Measurements from ENCODE around the gene TNNT3.

Gene TNNT3

GRCh38 chr11:1967641-1968225 is 48.2 kb downstream of the TNNT3 start:
- no peak overlapping the region for H3K4me3 ChIP-seq (ENCODE audit: low read depth in 1 of 2, low read length in 2 of 2)
- no peaks in the 10 kb centered on the region for H3K79me2 ChIP-seq (ENCODE audit: insufficient read depth, low read length)
- TF ChIP-seq CTCF (IDR thresholded peaks at IDR 0.05; ENCODE audit: borderline replicate concordance, extremely low read depth, low read length, poor library complexity, severe bottlenecking) = no peak
- no peak for TF ChIP-seq EZH2 (IDR thresholded peaks at IDR 0.05; ENCODE audit: borderline replicate concordance, low read depth, low read length, severe bottlenecking)
- ATAC-seq (ENCODE audit: insufficient read depth, low read depth) (no peak), DNase-seq (no peak)
- H3K27ac ChIP-seq (ENCODE audit: low read length) = no peak overlapping the region
- H3K9ac ChIP-seq (ENCODE audit: low read depth, low read length) = no peak overlapping the region
- H3K4me1 ChIP-seq (ENCODE audit: insufficient read depth, low read length) = no peaks in the 10 kb centered on the region
- H4K20me1 ChIP-seq (ENCODE audit: insufficient read depth, low read length) = no peaks in the 10 kb centered on the region
- H3K36me3 ChIP-seq (ENCODE audit: insufficient read depth, low read length) = no peaks in the 10 kb centered on the region
- no peaks in the 10 kb centered on the region for H3K27me3 ChIP-seq (ENCODE audit: insufficient read depth, low read length, poor library complexity)
- no peaks in the 10 kb centered on the region for H3K9me3 ChIP-seq (ENCODE audit: insufficient read depth, low read length, severe bottlenecking)
- H2AFZ ChIP-seq (ENCODE audit: low read depth, low read length) = no peak overlapping the region
- H3K4me2 ChIP-seq (ENCODE audit: insufficient read depth, low read length) = no peak overlapping the region

GRCh38 chr11:1968454-1969002 is 49.0 kb downstream of the TNNT3 start:
- no peaks in the 10 kb centered on the region for H3K79me2 ChIP-seq (ENCODE audit: insufficient read depth, low read length)
- no peak overlapping the region for H3K4me2 ChIP-seq (ENCODE audit: insufficient read depth, low read length)
- no peaks in the 10 kb centered on the region for H3K27me3 ChIP-seq (ENCODE audit: insufficient read depth, low read length, poor library complexity)
- H3K9me3 ChIP-seq (ENCODE audit: insufficient read depth, low read length, severe bottlenecking) = no peaks in the 10 kb centered on the region
- no peak for ATAC-seq (ENCODE audit: insufficient read depth, low read depth)
- no peak overlapping the region for H3K27ac ChIP-seq (ENCODE audit: low read length)
- no peaks in the 10 kb centered on the region for H3K4me1 ChIP-seq (ENCODE audit: insufficient read depth, low read length)
- H4K20me1 ChIP-seq (ENCODE audit: insufficient read depth, low read length) = no peaks in the 10 kb centered on the region
- H3K9ac ChIP-seq (ENCODE audit: low read depth, low read length) = no peak overlapping the region
- H3K36me3 ChIP-seq (ENCODE audit: insufficient read depth, low read length) = no peaks in the 10 kb centered on the region
- TF ChIP-seq EZH2 (IDR thresholded peaks at IDR 0.05; ENCODE audit: borderline replicate concordance, low read depth, low read length, severe bottlenecking) (no peak), CTCF (IDR thresholded peaks at IDR 0.05; ENCODE audit: borderline replicate concordance, extremely low read depth, low read length, poor library complexity, severe bottlenecking) (no peak)
- H3K4me3 ChIP-seq (ENCODE audit: low read depth in 1 of 2, low read length in 2 of 2) = no peak overlapping the region
- H2AFZ ChIP-seq (ENCODE audit: low read depth, low read length) = no peak overlapping the region
- DNase-seq = no peak

- Histone ChIP-seq H3K27me3 (ENCODE audit: insufficient read depth, low read length, poor library complexity) (no peaks in the 10 kb centered on the region), H3K79me2 (ENCODE audit: insufficient read depth, low read length) (no peaks in the 10 kb centered on the region), H3K4me1 (ENCODE audit: insufficient read depth, low read length) (no peaks in the 10 kb centered on the region), H3K4me3 (ENCODE audit: low read depth in 1 of 2, low read length in 2 of 2) (no peak overlapping the region), H3K27ac (ENCODE audit: low read length) (no peak overlapping the region), H3K9me3 (ENCODE audit: insufficient read depth, low read length, severe bottlenecking) (no peaks in the 10 kb centered on the region), H3K4me2 (ENCODE audit: insufficient read depth, low read length) (no peak overlapping the region), H3K9ac (ENCODE audit: low read depth, low read length) (no peak overlapping the region), H3K36me3 (ENCODE audit: insufficient read depth, low read length) (no peaks in the 10 kb centered on the region), H4K20me1 (ENCODE audit: insufficient read depth, low read length) (no peaks in the 10 kb centered on the region), H2AFZ (ENCODE audit: low read depth, low read length) (no peak overlapping the region)
- TF ChIP-seq CTCF (IDR thresholded peaks at IDR 0.05; ENCODE audit: borderline replicate concordance, extremely low read depth, low read length, poor library complexity, severe bottlenecking) (no peak), EZH2 (IDR thresholded peaks at IDR 0.05; ENCODE audit: borderline replicate concordance, low read depth, low read length, severe bottlenecking) (no peak)
- DNase-seq = no peak
- ATAC-seq (ENCODE audit: insufficient read depth, low read depth) = no peak
These were observed 49.5 kb downstream of the TNNT3 start for GRCh38 chr11:1969035-1969434.

All from DND-41 (cell line).